HG02973 (cell line): ENCODE data around the gene ZP1.

Experiments used
- ATAC-seq: cut with Tn5 transposase; IDR thresholded peaks from one replicate; pipeline ENCODE4 v1.9.1; 2021; ENCODE audit warnings: moderate library complexity; ENCODE audit not compliant: unreplicated experiment

ZP1 gene

DNA sequence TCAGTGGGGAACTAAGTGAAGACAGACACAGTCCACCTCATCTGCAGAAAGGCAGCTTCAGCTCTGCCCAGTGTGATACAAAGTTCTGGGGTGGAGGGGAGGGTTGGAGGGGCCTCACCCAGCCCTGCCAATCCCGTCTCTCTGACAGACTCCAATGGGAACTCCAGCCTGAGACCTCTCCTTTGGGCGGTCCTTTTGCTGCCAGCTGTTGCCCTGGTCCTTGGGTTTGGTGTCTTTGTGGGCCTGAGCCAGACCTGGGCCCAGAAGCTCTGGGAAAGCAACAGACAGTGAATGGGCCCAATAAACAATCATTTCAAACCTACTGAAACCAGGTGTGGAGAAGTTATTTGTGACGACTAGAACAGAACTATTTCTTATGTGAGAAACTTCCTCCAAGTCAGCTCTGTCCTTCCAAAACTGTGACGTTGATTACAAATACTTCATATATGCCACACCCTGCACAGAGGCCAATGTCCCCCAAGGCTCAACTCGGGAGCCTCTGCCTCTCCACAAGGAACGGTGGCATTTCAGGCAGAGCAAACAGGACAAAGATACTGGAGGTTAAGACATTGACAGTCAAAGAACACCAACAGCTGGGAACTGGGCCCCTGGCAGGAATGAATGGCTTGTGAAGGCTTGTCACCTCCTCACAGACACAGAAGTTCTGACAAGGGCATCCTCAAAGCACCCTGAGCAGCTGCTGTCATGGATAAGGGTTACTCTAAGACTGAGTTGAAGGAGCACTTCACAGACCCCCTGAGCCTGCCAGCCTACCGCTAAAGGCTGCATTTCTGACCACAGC, 8.2 kb downstream of the ZP1 start:
- ATAC-seq, result no peak

DNA sequence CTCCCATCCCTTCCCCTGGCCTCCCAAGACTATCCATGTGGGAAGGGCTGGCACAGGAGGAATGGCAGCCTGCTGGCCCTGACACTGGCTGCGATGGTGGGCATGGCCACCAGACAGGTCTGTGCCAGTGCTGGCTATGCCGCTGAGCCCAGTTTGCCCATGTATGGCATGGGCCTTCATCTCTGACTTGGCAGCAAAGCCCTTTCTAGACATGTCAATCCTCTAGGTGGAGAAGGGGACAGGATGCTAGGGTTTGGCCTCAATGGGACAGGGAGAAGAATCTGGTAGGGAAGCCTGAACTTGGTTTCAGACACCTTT, 8.8 kb downstream of the ZP1 start:
- ATAC-seq, result no peak

DNA sequence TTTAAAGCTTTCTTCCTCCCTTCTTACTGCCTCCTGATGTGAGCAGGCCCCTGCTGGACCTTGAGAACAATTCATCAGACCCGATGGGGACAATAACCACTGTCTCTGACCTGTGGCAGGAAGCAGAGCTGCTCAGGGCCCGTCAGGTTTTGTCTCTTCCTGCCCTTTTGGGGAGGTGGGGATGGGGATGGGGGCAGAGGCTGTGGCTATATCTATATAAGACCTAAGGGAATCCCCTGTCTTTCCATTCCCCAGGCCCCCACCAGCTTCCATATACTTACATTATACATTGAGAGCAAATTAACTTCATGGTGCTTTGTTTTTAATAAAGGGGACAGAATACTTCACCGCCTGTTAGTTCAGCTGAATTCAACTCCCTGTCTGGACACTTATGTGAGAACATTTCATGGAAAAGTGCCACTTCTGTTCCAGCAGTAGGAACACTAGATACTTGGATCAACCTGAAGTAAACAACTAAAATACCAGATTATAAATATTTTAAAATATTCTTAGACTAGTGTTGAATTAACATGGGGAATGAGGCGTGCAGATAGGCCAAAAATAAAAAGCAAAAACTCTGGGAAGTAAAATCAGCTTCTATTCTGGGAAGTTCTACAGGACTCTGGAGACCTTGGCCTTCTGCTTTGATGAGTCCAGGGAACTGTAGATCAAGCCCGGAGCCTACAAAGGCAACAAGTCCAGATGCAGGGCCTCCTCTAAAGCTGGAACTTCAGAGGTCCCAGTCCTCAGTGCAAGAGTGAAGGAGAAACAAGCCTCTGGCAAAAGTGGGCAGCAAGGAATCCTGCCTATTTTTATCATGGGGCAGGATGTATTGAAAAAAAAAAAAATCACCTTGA, 11.1 kb downstream of the ZP1 start:
- no peak for ATAC-seq

DNA sequence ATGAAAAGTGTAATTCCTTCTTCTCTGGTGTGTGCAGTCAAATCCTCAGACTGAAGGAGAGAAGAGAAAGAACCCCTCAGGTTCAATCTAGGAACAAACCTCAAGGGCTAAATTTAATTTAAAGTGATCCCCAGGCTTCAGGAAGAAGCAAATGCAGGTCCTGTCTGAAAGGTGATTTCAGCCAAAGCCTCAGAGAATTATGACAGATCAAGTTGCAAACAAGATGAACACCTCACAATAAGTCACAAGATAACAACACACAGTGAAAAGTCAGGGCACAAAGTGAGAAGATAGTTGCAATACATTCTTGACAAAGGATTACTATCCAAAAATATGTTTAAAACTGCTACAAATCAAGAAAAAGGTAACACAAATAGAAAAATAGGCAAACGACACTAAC, 11.8 kb downstream of the ZP1 start:
- ATAC-seq, result no peak

DNA sequence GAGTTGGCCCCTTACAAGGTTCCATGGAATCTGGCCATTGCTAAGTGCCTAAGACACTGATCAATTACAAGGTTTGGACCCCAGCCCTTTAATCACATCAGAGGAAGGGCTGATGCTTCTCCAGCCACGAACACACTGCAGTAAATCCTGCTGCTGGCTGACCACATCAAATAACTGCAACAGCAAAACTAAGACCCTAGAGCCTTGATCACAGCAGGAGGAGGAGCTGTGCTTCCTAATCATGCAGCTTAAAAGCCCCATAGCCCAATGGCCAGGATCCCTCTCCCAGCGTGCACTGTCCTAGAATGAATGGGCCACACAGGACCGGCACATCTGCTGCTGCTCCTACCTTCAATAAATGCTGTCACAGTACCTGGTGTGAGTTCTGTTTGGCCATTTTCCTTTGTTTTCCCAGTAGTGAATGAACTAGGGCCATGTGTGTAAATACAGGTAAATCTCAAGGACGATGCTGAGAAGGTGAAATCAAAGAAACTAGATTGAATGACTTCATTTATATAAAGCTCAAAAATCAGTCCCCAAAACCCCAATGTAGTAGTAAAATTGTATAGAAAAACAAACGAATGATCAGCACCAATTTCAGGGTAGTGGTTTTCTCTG, 12.7 kb downstream of the ZP1 start:
- no peak for ATAC-seq

DNA sequence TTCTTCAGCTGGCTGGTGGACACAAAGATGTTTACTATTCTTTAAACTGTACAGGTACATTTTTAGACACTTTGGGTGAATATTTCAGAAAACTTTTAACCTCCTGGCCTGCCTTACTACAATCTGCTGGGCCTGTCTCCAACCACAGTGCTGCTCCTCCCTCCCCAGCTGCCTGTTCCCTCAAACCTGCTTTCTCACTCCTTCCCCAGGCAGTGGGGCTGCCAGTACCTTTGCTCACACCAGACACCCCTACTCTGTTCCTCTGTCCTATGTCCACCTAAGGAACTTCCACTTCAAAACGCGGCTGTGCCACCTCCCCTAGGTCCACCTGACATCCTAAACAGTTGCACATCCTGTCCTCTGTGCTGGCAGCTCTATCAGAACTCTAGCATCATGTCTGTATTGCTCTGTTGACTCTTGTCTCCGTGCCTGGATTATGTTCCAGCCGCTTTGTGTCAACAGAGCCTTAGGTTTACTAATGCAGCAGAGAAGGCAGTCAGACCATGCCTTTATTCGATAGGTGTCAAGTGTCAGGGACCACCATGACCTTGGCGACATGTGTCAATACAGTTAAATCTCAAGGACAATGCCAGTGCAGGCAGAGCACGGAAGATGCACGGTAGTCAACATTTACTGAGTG, 13.4 kb downstream of the ZP1 start:
- ATAC-seq, result no peak

DNA sequence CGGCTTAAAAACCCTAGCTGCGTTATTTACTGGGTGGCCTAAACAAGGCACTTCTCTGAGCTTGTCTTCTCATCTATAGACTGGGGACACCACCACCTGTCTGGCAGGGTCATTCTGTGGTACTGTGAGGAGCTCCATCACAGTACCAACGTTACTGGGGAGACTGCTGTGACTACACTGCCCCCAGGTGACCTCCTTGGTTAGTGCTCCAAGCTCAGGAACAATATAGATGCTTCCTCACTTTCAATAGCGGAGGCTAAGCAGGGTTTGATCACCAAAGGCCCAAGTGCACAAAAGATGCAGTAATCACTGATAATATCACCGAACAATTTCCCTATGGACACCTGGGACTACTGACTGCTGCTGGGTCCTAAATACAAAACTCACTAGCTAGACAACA, 20.2 kb downstream of the ZP1 start:
- ATAC-seq, result no peak

DNA sequence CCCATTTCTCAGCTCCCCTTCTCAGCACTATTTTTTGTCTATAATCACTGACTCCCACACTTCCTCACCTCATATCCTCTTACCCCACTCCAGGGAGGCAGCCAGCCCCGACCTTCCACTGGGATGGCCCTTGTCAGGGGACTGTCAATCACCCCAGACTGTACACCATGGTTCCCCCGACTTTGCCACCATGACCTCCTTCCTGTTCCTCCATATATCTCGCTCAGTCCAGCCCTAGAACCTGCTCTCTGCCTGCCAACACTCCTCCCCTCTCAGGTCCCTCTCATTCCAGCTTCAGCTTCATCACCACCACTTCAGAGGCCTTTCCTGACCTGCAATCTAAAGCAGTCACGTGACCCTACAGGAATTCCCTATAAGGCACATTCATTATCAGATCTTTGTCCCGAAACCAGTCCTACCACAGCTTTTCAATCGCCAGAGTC, 22.5 kb downstream of the ZP1 start:
- no peak for ATAC-seq

DNA sequence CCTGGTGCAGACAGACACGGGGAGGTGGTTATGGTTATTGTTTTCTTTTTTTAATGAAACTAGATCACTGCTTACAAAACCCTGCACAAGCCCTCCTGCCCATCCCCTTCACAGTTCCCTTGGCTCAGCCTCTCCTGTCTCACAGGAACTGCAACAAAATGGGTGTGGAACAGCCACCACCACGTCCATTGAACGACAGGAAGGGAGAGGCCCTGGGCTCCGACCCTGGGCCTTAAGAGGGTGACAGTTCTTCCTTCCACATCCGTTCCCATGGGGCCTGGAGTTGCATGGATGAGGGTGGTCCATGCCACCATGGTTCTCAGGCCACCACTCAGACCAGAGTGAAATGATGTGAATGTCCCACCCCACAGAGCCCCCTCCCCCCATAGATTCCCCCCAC, 23.4 kb downstream of the ZP1 start:
- ATAC-seq, result no peak

DNA sequence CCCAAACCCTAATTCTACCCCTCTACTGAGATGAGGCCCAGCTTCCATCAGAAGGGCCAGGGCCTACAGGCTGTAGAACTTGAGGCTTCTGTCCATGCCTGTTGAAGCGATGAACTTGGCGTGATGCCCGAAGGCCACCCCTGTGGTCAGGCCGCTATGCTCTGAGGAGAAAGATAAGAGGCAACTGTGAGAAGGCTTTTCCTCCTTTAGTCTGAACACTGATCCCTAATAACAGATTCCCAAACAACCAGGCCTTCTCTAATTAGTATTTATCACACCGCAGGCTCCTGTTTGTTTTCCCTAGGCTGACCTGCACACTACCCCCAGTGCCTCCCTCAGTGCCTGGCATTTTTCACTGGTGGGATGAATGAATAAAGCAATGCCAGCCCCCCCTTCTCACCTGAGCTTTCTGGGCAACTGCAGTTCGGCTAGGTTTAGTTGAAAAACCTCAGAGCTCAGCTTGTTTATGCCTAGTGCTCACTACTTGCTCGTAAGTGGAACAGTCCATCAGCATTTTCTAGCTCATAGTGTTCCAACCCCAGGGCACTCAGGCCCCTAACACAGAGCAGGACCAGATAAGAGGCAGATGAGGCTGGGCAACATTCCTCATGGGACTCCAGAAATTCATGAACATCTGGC, 23.9 kb downstream of the ZP1 start:
- no peak for ATAC-seq

DNA sequence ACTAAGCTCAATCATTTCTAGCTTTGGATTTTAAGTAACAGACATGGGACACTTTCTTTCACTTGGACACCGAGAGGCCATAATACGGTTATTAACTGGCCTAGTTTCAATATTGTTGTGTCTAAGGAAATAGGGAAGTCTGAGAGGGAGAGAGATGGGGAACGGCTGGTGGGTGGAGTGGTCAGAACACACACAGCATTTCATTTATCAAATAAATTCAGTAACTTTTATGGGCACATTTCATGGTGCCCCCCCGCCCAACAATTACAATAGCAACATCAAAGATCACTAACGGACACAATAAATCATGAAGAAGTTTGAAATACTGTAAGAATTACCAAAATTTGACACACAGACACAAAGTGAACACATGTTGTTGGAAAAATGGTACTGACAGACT, 28.3 kb downstream of the ZP1 start:
- no peak for ATAC-seq

DNA sequence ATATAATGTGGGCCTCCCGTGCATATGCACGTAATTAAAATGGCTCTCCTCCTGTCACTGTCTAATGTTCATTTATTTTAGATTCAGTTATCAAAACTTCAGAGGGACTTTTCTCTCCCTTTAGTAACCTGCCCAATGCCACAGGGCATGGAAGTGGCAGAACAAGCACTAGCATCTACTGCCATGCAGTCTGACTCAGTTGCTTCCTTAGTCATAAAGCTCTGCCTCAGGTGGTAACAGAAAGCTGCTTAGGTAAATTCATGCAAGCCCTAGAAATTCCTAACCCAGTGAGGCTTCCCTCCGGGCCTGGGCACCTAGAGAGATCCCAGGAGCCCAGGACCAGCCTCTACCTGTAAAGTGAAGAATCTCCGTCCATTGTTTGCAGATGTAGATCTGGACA, 30.2 kb downstream of the ZP1 start:
- ATAC-seq, result no peak

DNA sequence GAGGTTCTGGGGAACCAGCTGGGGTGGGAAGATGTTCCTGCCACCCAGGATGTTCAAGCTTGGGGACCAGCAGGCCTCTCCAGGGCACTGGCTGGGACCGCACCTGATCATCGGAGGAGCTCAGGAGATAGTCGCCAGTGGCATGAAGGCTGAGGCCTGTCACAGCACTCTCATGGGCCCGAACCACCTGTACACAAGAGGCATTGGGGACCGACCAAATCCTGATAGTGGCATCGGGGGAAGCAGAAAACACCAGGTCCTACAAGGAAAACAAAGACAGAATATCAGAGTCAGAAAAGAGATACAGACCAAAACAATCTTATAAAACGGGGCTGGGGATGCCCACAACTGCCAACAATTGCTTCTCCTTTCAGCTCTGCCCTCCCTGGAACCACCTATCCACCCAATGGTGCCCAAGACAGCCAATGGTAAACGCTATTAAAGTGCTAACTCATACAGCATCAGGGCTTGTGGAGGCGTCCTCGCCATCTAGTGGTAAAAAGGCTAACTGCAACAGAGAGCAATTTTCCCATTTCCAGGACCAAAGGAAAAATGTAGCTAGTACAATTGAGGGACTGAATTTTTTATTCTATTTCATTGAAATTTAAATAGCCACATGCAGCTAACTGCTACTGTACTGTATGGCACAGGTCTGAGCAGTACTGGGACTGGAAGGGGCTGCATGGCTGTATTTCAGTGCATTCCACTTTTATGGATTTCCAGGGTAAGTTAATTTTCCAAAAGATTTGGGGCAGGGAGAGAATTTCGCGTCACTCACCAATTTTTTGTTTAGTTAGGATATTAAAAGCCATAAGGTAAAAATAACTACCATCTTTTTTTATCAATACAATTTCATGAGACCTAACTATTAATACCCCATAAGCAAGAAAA, 31.9 kb downstream of the ZP1 start:
- ATAC-seq, result no peak

DNA sequence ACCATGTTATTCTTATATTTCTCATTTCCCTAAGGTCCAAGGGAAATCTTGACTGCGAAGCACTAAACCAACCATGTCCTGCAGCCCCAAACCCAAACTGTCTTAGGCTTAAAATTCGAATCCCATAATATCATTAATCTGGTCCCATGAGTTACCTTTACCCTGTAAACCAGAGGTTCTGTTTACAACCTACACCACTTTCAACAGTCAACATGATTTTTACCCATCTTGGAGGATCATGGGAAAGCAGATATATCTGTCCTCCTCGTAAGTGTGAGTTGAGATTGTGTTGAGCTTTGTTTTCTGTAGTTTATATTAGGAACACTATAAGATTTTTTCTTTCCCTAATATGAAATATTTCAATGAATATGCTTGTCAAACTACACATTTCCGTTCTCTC, 32.6 kb downstream of the ZP1 start:
- no peak for ATAC-seq

DNA sequence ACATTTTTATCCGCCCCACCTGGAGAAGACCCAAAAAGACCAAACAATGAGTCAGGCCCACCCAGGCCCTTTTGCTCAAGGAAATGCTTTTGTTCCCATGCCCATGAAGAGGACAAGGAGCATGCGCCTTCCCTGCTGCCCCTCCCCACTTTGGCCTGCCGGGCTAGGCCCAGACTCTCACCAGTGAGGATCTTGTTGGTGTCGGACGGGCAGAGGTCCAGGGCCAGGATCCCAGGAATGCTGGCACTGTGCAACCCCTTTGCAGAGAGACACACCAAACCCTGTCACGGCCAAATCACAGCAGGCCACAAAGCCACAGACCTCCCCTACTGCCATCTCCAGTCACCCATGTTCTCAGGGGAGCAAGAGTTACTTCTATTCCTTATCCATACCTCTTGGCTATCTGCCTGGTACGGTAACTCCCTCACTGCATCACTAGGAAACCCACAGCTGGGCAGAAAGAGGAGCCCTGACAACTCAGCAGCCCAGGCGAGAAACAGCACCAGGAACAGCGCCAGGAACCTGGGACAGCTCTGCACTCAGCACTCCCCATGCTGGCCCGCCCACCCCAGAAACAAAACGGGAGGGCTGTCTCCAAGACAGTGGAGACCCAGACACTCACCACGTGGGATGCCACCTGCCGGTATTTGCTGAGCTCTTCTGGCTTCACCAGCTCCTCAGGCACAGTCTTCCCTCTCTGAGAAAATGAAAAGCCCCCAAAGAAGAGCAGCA, 33.5 kb downstream of the ZP1 start:
- no peak for ATAC-seq

DNA sequence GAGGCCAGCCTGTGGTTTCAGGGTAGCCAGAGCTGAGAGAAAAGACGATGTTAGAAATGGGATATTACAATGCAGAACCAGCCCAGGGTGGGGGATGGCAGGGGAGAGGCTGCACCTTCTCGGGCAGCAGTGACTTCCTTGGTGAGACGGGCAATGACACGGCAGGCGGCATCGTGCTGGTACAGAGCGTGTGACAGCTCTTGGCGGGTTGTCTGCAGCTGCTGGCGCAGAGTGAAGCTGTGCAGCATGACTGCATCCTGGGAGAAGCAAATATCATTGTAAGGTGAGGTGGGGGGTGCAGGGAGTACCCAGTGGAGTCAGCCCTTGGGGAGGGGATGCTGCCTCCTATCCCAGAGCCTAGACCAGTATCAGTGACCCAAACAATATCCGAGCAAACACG, 35.3 kb downstream of the ZP1 start:
- no peak for ATAC-seq

DNA sequence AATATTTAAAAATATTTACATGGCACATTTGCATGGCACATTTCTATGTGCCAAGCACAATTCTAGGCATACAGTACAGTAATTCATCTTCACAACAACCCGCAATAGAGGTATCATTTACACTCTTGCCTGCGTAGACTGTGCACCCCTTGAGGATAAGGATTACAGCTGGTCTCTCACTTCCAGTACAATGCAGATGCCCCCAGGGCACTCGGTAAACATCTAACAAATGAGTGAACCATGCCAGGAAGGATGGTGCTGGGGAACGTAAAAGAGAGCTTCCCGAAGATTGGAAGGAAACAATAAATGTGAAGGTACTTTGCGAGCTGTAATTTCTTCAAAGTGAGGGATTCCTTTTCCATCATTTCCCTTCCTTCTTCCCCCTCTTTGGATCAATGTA, 37.7 kb downstream of the ZP1 start:
- no peak for ATAC-seq

DNA sequence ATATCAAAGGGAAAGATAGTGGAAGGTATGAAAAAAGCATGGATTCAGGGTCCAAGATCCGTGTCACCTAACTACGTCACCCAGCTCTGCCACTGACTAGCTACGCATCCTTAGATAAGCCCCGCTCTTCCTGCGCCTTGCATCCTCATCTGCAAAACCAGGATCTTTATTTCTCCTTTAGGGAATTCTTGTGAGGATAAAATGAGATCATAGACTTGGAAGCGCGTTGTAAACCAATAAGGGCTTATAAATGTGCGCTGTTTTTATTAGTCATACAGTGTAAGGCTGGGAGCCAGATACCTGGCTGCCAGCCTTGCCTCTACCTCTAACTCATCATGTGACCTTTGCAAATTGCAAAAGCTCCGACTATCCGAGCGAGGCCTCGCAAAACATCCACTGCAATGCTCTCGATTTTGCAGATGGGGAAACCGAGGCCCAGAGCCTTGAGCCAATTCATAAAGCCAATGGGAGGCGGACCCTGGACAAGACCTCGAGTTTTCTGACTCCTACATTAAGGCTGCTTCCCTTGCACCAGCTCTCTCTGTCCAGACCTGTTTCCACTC, 38.3 kb downstream of the ZP1 start:
- ATAC-seq, result no peak
